OCI-LY7 (cell line): ENCODE results near the gene TNFRSF1A. TPM values are rescaled to one million over a fixed set of nuclear protein-coding genes. Genes with fewer than 3 reads are reported as not detected.

Experiments
- BruUV-seq: library from RNA; stranded (reverse); fragments of 400-500 nt; replicated peaks from 2 replicates; lab custom pipeline; 2021; lab: Mats Ljungman, UMichigan
- CTCF ChIA-PET: fragments of 300-600 bp; sonication (Branson Sonifier 250); formaldehyde crosslinking; loops from one replicate; lab custom pipeline; 2022; ENCODE audit warnings: antibody characterized with exemption; ENCODE audit not compliant: unreplicated experiment; lab: Charles Lee
- POLR2A ChIA-PET: fragments of 300-600 bp; sonication (Branson Sonifier 250); formaldehyde crosslinking; loops from one replicate; lab custom pipeline; 2022; ENCODE audit warnings: antibody characterized with exemption; lab: Charles Lee
- DNase-seq: peaks from one replicate; pipeline ENCODE4 v3.0.0-alpha.2; 2015; ENCODE audit warnings: low spot score
- H2AFZ ChIP-seq: fragments of 200-600 bp; sonication (generic), shearing (Covaris generic); 2 replicates; pipeline ENCODE4 v1.6.1; 2014; ENCODE audit warnings: mild to moderate bottlenecking, antibody characterized with exemption, low read length, moderate library complexity
- H3K27ac ChIP-seq: fragments of 200-600 bp; sonication (generic); 2 replicates; pipeline ENCODE4 v1.5.1; 2014; ENCODE audit warnings: mixed run types, low read depth, mild to moderate bottlenecking, moderate library complexity, low read length, inconsistent platforms; ENCODE audit not compliant: poor library complexity, severe bottlenecking
- H3K36me3 ChIP-seq: fragments of 200-600 bp; sonication (generic); 2 replicates; pipeline ENCODE4 v1.6.1; 2014; ENCODE audit warnings: mild to moderate bottlenecking, antibody characterized with exemption, low read length, moderate library complexity, mixed read lengths; ENCODE audit not compliant: insufficient read depth
- H3K4me1 ChIP-seq: fragments of 200-600 bp; sonication (generic); 2 replicates; pipeline ENCODE4 v1.5.1; 2014; ENCODE audit warnings: mild to moderate bottlenecking, low read length; ENCODE audit not compliant: insufficient read depth, poor library complexity, severe bottlenecking
- H3K4me2 ChIP-seq: fragments of 200-600 bp; sonication (generic); 2 replicates; pipeline ENCODE4 v1.6.1; 2014; ENCODE audit warnings: mild to moderate bottlenecking, low read length
- H3K4me3 ChIP-seq: fragments of 200-600 bp; sonication (generic); 2 replicates; pipeline ENCODE4 v1.5.1; 2014; ENCODE audit warnings: mild to moderate bottlenecking, low read depth, low read length; ENCODE audit not compliant: poor library complexity, severe bottlenecking
- H3K79me2 ChIP-seq: fragments of 200-600 bp; sonication (generic); 2 replicates; pipeline ENCODE4 v1.6.1; 2016; ENCODE audit warnings: low read depth, mild to moderate bottlenecking, low read length, moderate library complexity, mixed read lengths; ENCODE audit not compliant: insufficient read depth
- H3K9me2 ChIP-seq: fragments of 200-600 bp; sonication (generic); 2 replicates; pipeline ENCODE4 v1.6.1; 2016; ENCODE audit warnings: mild to moderate bottlenecking, low read length, mixed read lengths; ENCODE audit not compliant: insufficient read depth
- H3K9me3 ChIP-seq: fragments of 200-600 bp; sonication (generic); 2 replicates; pipeline ENCODE4 v1.6.1; 2014; ENCODE audit warnings: mild to moderate bottlenecking, mixed run types, low read length, mixed read lengths
- H4K20me1 ChIP-seq: fragments of 200-600 bp; sonication (generic); 2 replicates; pipeline ENCODE4 v1.6.1; 2014; ENCODE audit warnings: mild to moderate bottlenecking, antibody characterized with exemption, low read length, moderate library complexity, mixed read lengths; ENCODE audit not compliant: insufficient read depth
- EZH2phosphoT487 ChIP-seq: fragments of 200-600 bp; sonication (generic); IDR thresholded peaks from 2 replicates; pipeline ENCODE4 v1.6.1; 2018; ENCODE audit warnings: low read depth, borderline replicate concordance, mild to moderate bottlenecking, mixed run types, antibody characterized with exemption, low read length, moderate library complexity, mixed read lengths
- intact Hi-C: fragments of 100-400 bp; cut with micrococcal nuclease; formaldehyde crosslinking; loops from one replicate; pipeline ENCODE4 v1.10.0; 2022; ENCODE audit not compliant: unreplicated experiment
- total RNA-seq, 2 experiments: library from RNA; depleted of rRNA in 1 of 2; stranded (reverse); fragments of >200 nt in 1 of 2; shearing (Covaris generic) in 1 of 2; gene quantifications; 2 replicates each; pipeline ENCODE4 v1.2.3, GENCODE V29; 2014 to 2022
- TF ChIP-seq, protein P1 (sequence below): fragments of 200-600 bp; sonication (generic); conservative IDR thresholded peaks from 2 replicates; pipeline ENCODE4 v1.5.1; 2014; ENCODE audit warnings: mild to moderate bottlenecking, antibody characterized with exemption, low read length, moderate library complexity, mixed read lengths

Gene TNFRSF1A
- total RNA-seq, 2 experiments from 2014 or later = 37.3 to 50.9 TPM

DNA sequence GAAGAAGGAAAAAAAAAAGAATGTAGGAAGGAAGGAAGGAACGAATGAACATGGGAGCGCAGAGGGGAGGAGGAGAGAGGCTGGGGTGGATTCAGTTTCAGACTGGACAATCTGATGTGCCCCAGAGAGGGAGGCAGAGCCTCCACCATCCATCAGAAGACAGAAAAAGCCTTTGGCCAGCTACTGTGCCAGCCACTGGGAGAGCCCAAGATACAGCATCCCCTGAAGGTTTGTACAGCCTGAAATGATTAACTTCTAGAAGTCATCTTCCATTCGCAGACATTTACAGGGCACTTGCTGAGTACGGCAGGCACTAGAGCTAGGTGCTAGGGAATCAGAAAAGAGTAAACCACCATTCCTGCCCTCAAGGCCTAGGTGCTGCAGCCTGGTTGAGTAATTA is 22.4 kb downstream of the TNFRSF1A start:
- CTCF ChIA-PET = interaction anchor here (0.6 kb wide), 1 partner anchor 21 kb away, joined by 3 read pairs; no protein-coding TSS in a partner anchor
- no peaks in the 10 kb centered on the region for H3K9me2 ChIP-seq
- peaks cover 19% of the 10 kb centered on the region for H3K4me1 ChIP-seq
- H3K9me3 ChIP-seq = no peaks in the 10 kb centered on the region
- no peak overlapping the region for H3K4me2 ChIP-seq
- no peaks in the 10 kb centered on the region for H3K79me2 ChIP-seq
- POLR2A ChIA-PET = interaction anchor here (1.4 kb wide), 1 partner anchor 11 kb away, joined by 3 read pairs; no protein-coding TSS in a partner anchor
- no TSS peak for BruUV-seq
- H2AFZ ChIP-seq = no peak overlapping the region
- intact Hi-C loops = no loop called here
- no peaks in the 10 kb centered on the region for H3K36me3 ChIP-seq
- TF ChIP-seq, protein P1, sequence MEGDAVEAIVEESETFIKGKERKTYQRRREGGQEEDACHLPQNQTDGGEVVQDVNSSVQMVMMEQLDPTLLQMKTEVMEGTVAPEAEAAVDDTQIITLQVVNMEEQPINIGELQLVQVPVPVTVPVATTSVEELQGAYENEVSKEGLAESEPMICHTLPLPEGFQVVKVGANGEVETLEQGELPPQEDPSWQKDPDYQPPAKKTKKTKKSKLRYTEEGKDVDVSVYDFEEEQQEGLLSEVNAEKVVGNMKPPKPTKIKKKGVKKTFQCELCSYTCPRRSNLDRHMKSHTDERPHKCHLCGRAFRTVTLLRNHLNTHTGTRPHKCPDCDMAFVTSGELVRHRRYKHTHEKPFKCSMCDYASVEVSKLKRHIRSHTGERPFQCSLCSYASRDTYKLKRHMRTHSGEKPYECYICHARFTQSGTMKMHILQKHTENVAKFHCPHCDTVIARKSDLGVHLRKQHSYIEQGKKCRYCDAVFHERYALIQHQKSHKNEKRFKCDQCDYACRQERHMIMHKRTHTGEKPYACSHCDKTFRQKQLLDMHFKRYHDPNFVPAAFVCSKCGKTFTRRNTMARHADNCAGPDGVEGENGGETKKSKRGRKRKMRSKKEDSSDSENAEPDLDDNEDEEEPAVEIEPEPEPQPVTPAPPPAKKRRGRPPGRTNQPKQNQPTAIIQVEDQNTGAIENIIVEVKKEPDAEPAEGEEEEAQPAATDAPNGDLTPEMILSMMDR = no peak
- no peak for TF ChIP-seq EZH2phosphoT487
- DNase-seq = no peak
- H3K27ac ChIP-seq = no peak overlapping the region
- no peak overlapping the region for H3K4me3 ChIP-seq
- H4K20me1 ChIP-seq = no peaks in the 10 kb centered on the region

DNA sequence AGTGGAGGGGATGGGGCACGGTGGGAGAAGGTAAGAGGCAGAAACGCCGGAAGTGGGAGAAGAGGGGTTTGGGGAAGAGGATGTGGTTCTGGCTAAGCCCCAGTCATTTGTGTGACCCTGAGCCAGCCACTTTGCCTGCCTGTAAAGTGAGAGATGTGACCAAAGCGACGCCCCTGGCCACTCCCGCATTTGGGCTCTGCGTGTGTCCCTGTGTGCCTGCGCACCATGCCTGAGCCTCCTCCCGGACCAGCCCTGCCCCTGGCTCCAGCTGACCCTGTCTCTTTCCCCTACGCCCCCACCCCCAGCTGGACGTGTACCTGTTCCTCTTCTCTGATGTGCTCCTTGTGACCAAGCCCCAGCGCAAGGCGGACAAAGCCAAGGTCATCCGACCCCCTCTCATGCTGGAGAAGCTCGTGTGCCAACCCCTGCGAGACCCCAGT is 23.4 kb downstream of the TNFRSF1A start:
- H3K9me2 ChIP-seq = no peaks in the 10 kb centered on the region
- no TSS peak for BruUV-seq
- H2AFZ ChIP-seq = no peak overlapping the region
- no peak overlapping the region for H3K27ac ChIP-seq
- no peaks in the 10 kb centered on the region for H4K20me1 ChIP-seq
- H3K36me3 ChIP-seq = no peaks in the 10 kb centered on the region
- no peak for DNase-seq
- no peaks in the 10 kb centered on the region for H3K79me2 ChIP-seq
- POLR2A ChIA-PET = no interaction called here
- no peak overlapping the region for H3K4me2 ChIP-seq
- no peaks in the 10 kb centered on the region for H3K9me3 ChIP-seq
- no peak overlapping the region for H3K4me3 ChIP-seq
- H3K4me1 ChIP-seq = peaks cover 10% of the 10 kb centered on the region
- no peak for TF ChIP-seq EZH2phosphoT487
- TF ChIP-seq, protein P1 = no peak
- CTCF ChIA-PET = no interaction called here
- intact Hi-C loops = no loop called here

DNA sequence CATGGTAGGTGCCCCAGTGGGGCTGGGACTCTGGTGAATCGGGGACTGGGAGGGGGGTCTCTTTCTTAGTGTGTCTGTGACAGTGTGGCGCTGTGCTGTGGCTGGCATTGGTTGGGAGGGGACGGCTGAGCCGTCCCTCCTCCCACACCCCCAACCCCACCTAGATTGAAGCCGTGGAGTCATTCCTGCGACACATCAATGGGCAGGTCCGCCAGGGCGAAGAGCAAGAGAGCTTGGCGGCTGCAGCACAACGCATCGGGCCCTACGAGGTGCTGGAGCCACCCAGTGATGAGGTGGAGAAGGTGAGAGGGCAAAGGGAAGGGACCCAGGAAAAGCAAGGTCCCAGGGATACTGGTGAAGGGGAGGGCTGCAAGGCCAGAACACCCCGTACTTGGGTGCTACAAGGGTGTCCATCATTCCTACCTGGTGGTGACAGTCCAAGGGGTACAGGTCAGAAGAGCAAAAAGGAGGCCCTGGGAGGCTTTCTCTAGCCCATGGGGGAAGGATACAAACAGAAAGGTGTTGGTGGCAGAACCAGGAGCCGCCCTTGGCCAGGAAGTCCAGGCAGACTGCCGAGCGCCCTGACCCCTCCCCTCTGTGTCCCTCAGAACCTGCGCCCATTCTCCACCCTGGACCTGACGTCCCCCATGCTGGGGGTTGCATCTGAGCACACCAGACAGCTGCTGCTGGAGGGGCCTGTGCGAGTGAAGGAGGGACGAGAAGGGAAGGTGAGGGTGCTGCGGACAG is 24.0 kb downstream of the TNFRSF1A start:
- Histone ChIP-seq H3K27ac (no peak overlapping the region), H3K9me2 (no peaks in the 10 kb centered on the region), H3K9me3 (no peaks in the 10 kb centered on the region), H2AFZ (no peak overlapping the region), H3K36me3 (no peaks in the 10 kb centered on the region), H3K4me1 (peaks cover 4% of the 10 kb centered on the region), H3K4me2 (no peak overlapping the region), H3K79me2 (no peaks in the 10 kb centered on the region), H4K20me1 (no peaks in the 10 kb centered on the region), H3K4me3 (no peak overlapping the region)
- no TSS peak for BruUV-seq
- CTCF ChIA-PET = no interaction called here
- TF ChIP-seq, protein P1 = no peak
- TF ChIP-seq EZH2phosphoT487 = no peak
- DNase-seq = no peak
- intact Hi-C loops = no loop called here
- POLR2A ChIA-PET = no interaction called here
